Hematopoietic multipotent progenitor cell treated with erythropoietin and hydrocortisone succinate and interleukin-3 and kit ligand, for 15 days (in vitro differentiated cells): ENCODE data around the gene WDR54.

ENCODE experiments used
- DNase-seq: peaks from one replicate; pipeline ENCODE4 v3.0.0-alpha.2; 2015; ENCODE audit warnings: low spot score

WDR54 gene

GRCh38 chr2:74421221-74421870 is at the start of gene WDR54, which contains the start of gene C2orf81:
TSS of gene WDR54 (plus strand) at chr2:74421730. CDS start at chr2:74422154, 424 bp downstream.
TSS of gene C2orf81 (minus strand) at chr2:74421619. CDS start at chr2:74421560, 59 bp downstream.
- peak; percentile 58 for DNase-seq

GRCh38 chr2:74372674-74373073 is 48.9 kb upstream of the WDR54 start:
- DNase-seq: no peak

- DNase-seq: no peak
These were observed 48.3 kb upstream of the WDR54 start for GRCh38 chr2:74373221-74373676.

- no peak for DNase-seq
These were observed 47.5 kb upstream of the WDR54 start for GRCh38 chr2:74373985-74374384.

- no peak for DNase-seq
These were observed 46.9 kb upstream of the WDR54 start for GRCh38 chr2:74374509-74375205.

GRCh38 chr2:74375838-74376237 is 45.7 kb upstream of the WDR54 start:
- DNase-seq: no peak

- no peak for DNase-seq
These were observed 43.5 kb upstream of the WDR54 start for GRCh38 chr2:74378007-74378406.

GRCh38 chr2:74379851-74380789 is 41.4 kb upstream of the WDR54 start, which contains the start of gene DCTN1:
TSS of gene DCTN1 (minus strand) at chr2:74380311. CDS start at chr2:74380037, 274 bp downstream.
- no peak for DNase-seq

- DNase-seq: no peak
These were observed 39.8 kb upstream of the WDR54 start for GRCh38 chr2:74381751-74382150.

GRCh38 chr2:74383254-74383653 is 38.3 kb upstream of the WDR54 start:
- DNase-seq: no peak

- DNase-seq: no peak
These were observed 37.5 kb upstream of the WDR54 start for GRCh38 chr2:74384051-74384450.

GRCh38 chr2:74385396-74385795 is 36.1 kb upstream of the WDR54 start:
- no peak for DNase-seq

GRCh38 chr2:74387346-74387745 is 34.2 kb upstream of the WDR54 start:
- DNase-seq: no peak

GRCh38 chr2:74390606-74391005 is 30.9 kb upstream of the WDR54 start:
- DNase-seq: no peak

- no peak for DNase-seq
These were observed 30.3 kb upstream of the WDR54 start for GRCh38 chr2:74391209-74391579.

GRCh38 chr2:74391580-74392448 is 29.7 kb upstream of the WDR54 start:
- DNase-seq: peak; percentile 92

- DNase-seq: no peak
These were observed 29.1 kb upstream of the WDR54 start for GRCh38 chr2:74392449-74392743.

GRCh38 chr2:74393525-74393924 is 28.0 kb upstream of the WDR54 start:
- DNase-seq: no peak

GRCh38 chr2:74396149-74396548 is 25.4 kb upstream of the WDR54 start:
- DNase-seq: no peak

GRCh38 chr2:74399785-74400184 is 21.7 kb upstream of the WDR54 start:
- DNase-seq: peak; percentile 41

- DNase-seq: no peak
These were observed 19.6 kb upstream of the WDR54 start for GRCh38 chr2:74401891-74402290.

GRCh38 chr2:74406035-74406434 is 15.5 kb upstream of the WDR54 start:
- DNase-seq: no peak
